Stomach (tissue), 4 donors: Measurements from ENCODE around the gene MAST4.

ENCODE experiments used
- POLR2A ChIP-seq, 4 donors: fragments of 450-650 bp; IDR thresholded peaks; one replicate each; pipeline ENCODE4 v1.6.1; 2016; ENCODE audit warnings: antibody characterized with exemption in 4 of 4, control low read depth in 2 of 4, mild to moderate bottlenecking in 1 of 4, moderate library complexity in 1 of 4
- POLR2AphosphoS5 ChIP-seq, 3 donors: sonication (generic); formaldehyde crosslinking; IDR thresholded peaks; one replicate each; pipeline ENCODE4 v1.6.1; 2016; ENCODE audit warnings: antibody characterized with exemption in 3 of 3
- TF ChIP-seq, protein P1 (sequence below), 7 experiments: fragments of 450-650 bp in 4 of 7; fragments of 200-600 bp in 3 of 7; sonication (generic) in 3 of 7; IDR thresholded peaks; one replicate each; pipeline ENCODE4 v1.5.1; 2016 to 2019; ENCODE audit warnings: antibody characterized with exemption in 7 of 7, control low read depth in 2 of 7, mild to moderate bottlenecking in 1 of 7

- TF ChIP-seq, protein P1, sequence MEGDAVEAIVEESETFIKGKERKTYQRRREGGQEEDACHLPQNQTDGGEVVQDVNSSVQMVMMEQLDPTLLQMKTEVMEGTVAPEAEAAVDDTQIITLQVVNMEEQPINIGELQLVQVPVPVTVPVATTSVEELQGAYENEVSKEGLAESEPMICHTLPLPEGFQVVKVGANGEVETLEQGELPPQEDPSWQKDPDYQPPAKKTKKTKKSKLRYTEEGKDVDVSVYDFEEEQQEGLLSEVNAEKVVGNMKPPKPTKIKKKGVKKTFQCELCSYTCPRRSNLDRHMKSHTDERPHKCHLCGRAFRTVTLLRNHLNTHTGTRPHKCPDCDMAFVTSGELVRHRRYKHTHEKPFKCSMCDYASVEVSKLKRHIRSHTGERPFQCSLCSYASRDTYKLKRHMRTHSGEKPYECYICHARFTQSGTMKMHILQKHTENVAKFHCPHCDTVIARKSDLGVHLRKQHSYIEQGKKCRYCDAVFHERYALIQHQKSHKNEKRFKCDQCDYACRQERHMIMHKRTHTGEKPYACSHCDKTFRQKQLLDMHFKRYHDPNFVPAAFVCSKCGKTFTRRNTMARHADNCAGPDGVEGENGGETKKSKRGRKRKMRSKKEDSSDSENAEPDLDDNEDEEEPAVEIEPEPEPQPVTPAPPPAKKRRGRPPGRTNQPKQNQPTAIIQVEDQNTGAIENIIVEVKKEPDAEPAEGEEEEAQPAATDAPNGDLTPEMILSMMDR (IDR thresholded peaks at IDR 0.05) = no peak
- TF ChIP-seq POLR2A (IDR thresholded peaks at IDR 0.05) (no peak), POLR2AphosphoS5 (IDR thresholded peaks at IDR 0.05) (no peak)
Observed at GRCh38 chr5:66606713-66607112, 10.5 kb downstream of the MAST4 start.
